Skeletal muscle tissue (tissue), 4 donors: Measurements from ENCODE around the gene DISP2. TPM values are rescaled to one million over a fixed set of nuclear protein-coding genes. Genes with fewer than 3 reads are reported as not detected.

Source experiments
- H3K27ac ChIP-seq: one replicate; pipeline ENCODE4 v1.7.0; 2013; ENCODE audit warnings: mild to moderate bottlenecking, low read depth, low read length, inconsistent platforms
- H3K27me3 ChIP-seq, 3 donors: one replicate each; pipeline ENCODE4 v1.7.0; 2013; ENCODE audit warnings: low read length in 3 of 3; ENCODE audit not compliant: control insufficient read depth in 3 of 3, insufficient read depth in 3 of 3
- H3K36me3 ChIP-seq, 3 donors: one replicate each; pipeline ENCODE4 v1.7.0; 2013; ENCODE audit warnings: low read length in 3 of 3; ENCODE audit not compliant: control insufficient read depth in 3 of 3, insufficient read depth in 3 of 3
- H3K4me1 ChIP-seq, 3 donors: one replicate each; pipeline ENCODE4 v1.7.0; 2013; ENCODE audit warnings: low read length in 3 of 3, mild to moderate bottlenecking in 3 of 3; ENCODE audit not compliant: control insufficient read depth in 3 of 3, insufficient read depth in 3 of 3
- H3K4me3 ChIP-seq, 3 donors: one replicate each; pipeline ENCODE4 v1.7.0; 2013; ENCODE audit warnings: low read length in 3 of 3
- H3K9ac ChIP-seq, 3 donors: one replicate each; pipeline ENCODE4 v1.7.0; 2013; ENCODE audit warnings: low read length in 3 of 3, mild to moderate bottlenecking in 3 of 3, moderate library complexity in 2 of 3, low read depth in 1 of 3
- H3K9me3 ChIP-seq, 3 donors: one replicate each; pipeline ENCODE4 v1.7.0; 2013; ENCODE audit warnings: low read length in 3 of 3; ENCODE audit not compliant: control insufficient read depth in 3 of 3
- total RNA-seq: library from RNA; depleted of rRNA; stranded (reverse); fragments of >200 nt; gene quantifications from one replicate; pipeline ENCODE4 v1.2.3, GENCODE V29; 2014
- donor health status: Osteomylitis.

The DISP2 gene
- total RNA-seq, 1 donor from 2014 or later = under 0.01 TPM

GRCh38 chr15:40316931-40317330, 41.1 kb upstream of the DISP2 start:
- H3K27ac ChIP-seq = no peak overlapping the region
- H3K27me3 ChIP-seq = peaks cover 0 to 5% (median 3%) of the 10 kb centered on the region in 3 donors
- no peaks in the 10 kb centered on the region for H3K36me3 ChIP-seq
- no peak overlapping the region for H3K9ac ChIP-seq
- no peak overlapping the region for H3K4me3 ChIP-seq
- no peaks in the 10 kb centered on the region for H3K9me3 ChIP-seq
- peaks cover 7 to 12% (median 10%) of the 10 kb centered on the region in 3 donors for H3K4me1 ChIP-seq

DNA sequence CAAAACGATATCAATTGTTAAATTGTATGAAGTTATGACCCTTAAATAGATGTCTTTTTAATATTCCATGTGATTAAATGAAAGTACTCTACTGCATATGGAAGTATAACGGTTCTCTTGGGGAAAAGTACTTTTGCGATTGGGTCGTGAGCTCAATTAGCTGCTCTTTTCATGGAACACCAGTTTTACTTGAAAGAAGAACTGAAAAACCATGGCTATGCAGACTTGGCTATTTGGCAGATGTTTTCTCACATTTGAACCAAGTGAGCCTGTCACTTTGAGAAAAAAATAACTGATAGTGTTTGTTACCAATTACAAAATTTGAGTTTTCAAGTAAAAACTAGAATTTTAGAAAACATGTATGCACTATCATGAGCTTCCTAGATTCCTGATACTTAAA, 40.4 kb upstream of the DISP2 start:
- no peak overlapping the region for H3K4me3 ChIP-seq
- peaks cover 7 to 13% (median 12%) of the 10 kb centered on the region in 3 donors for H3K4me1 ChIP-seq
- no peak overlapping the region for H3K27ac ChIP-seq
- H3K27me3 ChIP-seq = peaks cover 0 to 1% (median 0%) of the 10 kb centered on the region in 3 donors
- H3K9me3 ChIP-seq = no peaks in the 10 kb centered on the region
- no peaks in the 10 kb centered on the region for H3K36me3 ChIP-seq
- H3K9ac ChIP-seq = no peak overlapping the region

DNA sequence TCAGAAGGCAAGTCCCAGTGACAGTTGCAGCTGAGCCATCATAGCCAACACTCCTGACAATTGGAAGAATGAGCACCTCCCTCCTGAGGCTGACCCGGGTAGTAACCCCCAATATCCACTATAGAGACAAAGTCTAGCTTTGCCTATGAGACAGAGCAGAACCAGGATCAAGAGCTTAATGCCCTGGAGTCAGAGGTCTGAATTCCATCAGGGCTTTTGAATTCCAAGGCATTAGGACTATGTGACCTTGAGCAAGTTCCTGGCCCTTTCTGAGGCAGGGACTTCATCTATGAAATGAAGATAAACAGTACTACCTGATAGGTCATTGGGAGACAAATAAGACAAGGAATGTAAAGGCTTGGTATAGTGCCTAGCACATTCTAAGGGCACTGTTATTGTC, 37.6 kb upstream of the DISP2 start:
- H3K36me3 ChIP-seq = no peaks in the 10 kb centered on the region
- peaks cover 13 to 15% (median 15%) of the 10 kb centered on the region in 3 donors for H3K4me1 ChIP-seq
- no peak overlapping the region for H3K27ac ChIP-seq
- no peak overlapping the region for H3K9ac ChIP-seq
- H3K9me3 ChIP-seq = no peaks in the 10 kb centered on the region
- no peaks in the 10 kb centered on the region for H3K27me3 ChIP-seq
- H3K4me3 ChIP-seq = no peak overlapping the region

DNA sequence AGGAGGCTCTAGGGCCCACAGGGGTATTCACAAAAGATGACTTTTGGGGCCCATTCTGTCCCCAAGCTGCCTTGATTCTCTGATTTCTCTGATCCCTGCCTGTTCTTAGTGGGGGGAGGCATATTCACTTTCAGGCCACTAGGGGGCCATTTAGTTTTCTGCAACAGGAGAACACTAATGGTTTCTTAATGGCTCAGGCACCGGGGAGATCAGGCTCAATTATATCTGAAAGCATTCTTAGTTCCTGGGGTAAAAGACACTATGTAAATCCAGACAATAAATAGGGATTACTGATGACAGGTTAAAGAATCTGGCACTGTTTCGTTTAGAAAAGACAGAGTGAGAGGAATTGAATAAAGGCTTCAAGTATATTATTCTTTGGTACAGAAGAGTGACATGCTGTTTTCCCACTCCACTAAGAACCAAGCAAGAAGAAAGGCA, 37.1 kb upstream of the DISP2 start:
- Histone ChIP-seq H3K4me3 (no peak overlapping the region), H3K9ac (no peak overlapping the region), H3K9me3 (no peaks in the 10 kb centered on the region), H3K4me1 (peaks cover 18 to 21% (median 21%) of the 10 kb centered on the region in 3 donors), H3K27ac (no peak overlapping the region), H3K36me3 (no peaks in the 10 kb centered on the region), H3K27me3 (no peaks in the 10 kb centered on the region)

- peak overlapping the region in 2 of 3 donors; percentile 47 to 60 for H3K9ac ChIP-seq
- H3K36me3 ChIP-seq = peaks cover 0 to 6% (median 2%) of the 10 kb centered on the region in 3 donors
- H3K4me1 ChIP-seq = peaks cover 20 to 35% (median 29%) of the 10 kb centered on the region in 3 donors
- peak overlapping the region; percentile 70 for H3K27ac ChIP-seq
- H3K9me3 ChIP-seq = no peaks in the 10 kb centered on the region
- H3K4me3 ChIP-seq = peak overlapping the region; percentile 41 to 54 (median 46)
- no peaks in the 10 kb centered on the region for H3K27me3 ChIP-seq
Observed at GRCh38 chr15:40322531-40323238, 35.3 kb upstream of the DISP2 start.

DNA sequence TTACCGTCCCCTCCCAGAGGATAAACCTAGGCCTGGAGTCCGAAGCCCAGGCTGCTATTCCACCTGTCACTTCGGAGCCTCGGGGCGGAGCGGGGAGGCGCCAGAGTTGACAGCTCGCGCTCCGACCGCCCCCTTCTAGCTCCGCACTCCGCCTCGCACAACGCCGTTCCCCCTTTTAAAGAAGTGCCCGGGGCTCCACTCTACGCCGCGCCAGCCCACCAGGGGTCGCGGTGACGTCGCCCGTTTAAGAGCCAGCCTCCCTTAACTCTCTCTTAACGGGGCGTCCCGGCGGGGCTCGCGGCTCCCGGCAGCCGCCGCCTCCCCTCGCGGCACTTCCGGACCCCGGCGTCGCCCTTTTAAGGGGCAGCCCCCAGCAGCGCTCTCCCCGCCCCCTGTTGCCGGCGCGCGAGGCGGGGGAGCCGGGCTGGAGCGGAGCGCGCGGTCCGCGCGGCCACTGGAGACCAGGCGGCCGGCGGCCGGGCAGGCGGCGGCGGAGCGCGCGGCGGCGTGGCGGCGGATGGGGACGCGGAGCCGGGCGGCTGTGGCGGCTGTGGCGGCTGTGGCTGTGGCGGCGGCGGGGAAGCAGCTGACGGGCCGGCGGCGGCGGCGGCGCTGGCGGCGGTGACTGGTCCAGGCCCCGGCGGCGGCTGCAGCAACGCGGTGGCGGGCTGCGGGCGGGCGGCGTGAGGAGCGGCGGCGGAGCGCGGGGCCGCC, 34.6 kb upstream of the DISP2 start, which contains the start of gene INAFM2:
Gene INAFM2 (plus strand): TSS at position 454 of the 714 bp plus-strand sequence. CDS start 364 bp downstream, outside the sequence.
- Histone ChIP-seq H3K27me3 (no peaks in the 10 kb centered on the region), H3K9ac (peak within 1 kb of the TSS; percentile 62 to 80 (median 74)), H3K27ac (peak within 1 kb of the TSS; percentile 70), H3K36me3 (peaks cover 0 to 6% (median 2%) of the 10 kb centered on the region in 3 donors), H3K4me1 (peaks cover 20 to 41% (median 29%) of the 10 kb centered on the region in 3 donors), H3K9me3 (no peaks in the 10 kb centered on the region), H3K4me3 (peak within 1 kb of the TSS; percentile 68 to 81 (median 79))

DNA sequence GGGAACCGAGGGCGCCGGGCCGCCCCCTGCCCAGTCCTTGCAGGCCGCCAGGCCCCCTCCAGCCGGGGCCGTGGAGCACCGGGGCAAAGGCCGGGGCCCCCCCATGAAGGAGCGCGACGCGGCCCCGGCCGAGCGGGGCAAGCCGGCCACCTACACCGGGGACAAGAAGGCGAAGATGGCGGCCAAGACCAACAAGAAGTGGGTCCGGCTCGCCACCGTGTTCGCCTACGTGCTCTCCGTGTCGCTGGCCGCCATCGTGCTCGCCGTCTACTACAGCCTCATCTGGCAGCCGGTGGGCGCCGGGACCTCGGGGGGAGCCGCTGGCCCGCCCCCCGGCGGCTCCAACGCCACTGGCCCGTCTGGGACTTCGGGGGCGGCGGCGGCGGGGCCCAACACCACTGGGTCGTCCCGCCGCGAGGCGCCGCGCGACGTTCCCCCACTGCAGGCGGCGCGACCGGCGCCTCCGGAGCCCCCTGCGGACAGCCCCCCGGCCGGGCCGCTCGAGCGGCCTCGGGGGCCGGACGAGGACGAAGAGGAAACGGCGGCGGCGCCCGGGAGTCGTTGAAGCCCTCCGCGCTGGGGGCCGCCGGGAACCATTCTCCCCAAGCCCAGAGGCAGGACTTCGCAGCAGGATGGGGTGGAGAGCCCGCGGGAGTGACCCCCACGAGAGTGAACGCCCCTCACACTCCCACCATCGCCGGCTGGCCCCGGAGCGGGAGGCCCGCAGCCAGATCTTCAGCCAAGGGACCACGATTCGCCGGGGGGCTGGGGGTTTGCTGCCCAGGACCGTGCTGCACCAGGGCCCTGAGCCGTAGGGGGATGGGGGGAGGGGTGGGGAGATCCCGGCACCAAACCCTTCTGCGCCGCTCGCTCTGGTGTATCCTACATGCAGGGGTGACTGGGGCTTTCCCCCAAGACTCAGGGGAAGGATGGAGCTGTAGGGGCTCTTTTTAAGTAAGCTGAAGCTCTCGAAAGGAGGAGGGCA, 33.8 kb upstream of the DISP2 start:
- H3K27me3 ChIP-seq = no peaks in the 10 kb centered on the region
- no peak overlapping the region for H3K27ac ChIP-seq
- H3K4me1 ChIP-seq = peaks cover 20 to 44% (median 29%) of the 10 kb centered on the region in 3 donors
- H3K4me3 ChIP-seq = peak overlapping the region; percentile 68 to 81 (median 79)
- no peaks in the 10 kb centered on the region for H3K9me3 ChIP-seq
- H3K9ac ChIP-seq = peak overlapping the region; percentile 62 to 80 (median 74)
- H3K36me3 ChIP-seq = peaks cover 0 to 6% (median 2%) of the 10 kb centered on the region in 3 donors

- peak overlapping the region in 2 of 3 donors; percentile 35 to 74 for H3K9ac ChIP-seq
Observed at GRCh38 chr15:40325188-40325587, 32.8 kb upstream of the DISP2 start.

DNA sequence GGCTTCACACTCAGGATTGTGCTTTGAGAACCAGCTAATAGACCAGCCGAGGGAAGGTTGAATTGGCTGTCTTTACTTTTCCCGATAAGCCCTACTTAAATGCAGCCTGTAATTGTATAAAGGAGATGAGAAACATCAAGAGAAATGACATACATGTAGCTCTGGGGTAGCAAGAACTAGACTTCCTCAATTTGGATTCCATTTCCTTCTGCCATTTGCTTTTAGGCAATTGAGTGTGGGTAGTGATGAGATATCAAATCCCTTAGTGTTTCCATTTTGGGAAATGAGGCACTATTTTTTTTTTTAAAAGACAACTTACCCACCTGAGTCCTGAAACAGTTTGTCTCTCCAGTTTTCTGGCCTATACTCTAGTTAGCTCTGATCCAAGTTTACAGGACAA, 32.3 kb upstream of the DISP2 start:
- no peaks in the 10 kb centered on the region for H3K27me3 ChIP-seq
- peak overlapping the region in 1 of 3 donors; percentile 68 for H3K4me3 ChIP-seq
- no peaks in the 10 kb centered on the region for H3K9me3 ChIP-seq
- H3K9ac ChIP-seq = peak overlapping the region in 1 of 3 donors; percentile 18
- peaks cover 22 to 55% (median 34%) of the 10 kb centered on the region in 3 donors for H3K4me1 ChIP-seq
- no peak overlapping the region for H3K27ac ChIP-seq
- H3K36me3 ChIP-seq = peaks cover 0 to 6% (median 2%) of the 10 kb centered on the region in 3 donors

More at GRCh38 chr15:40325188-40325587, 32.8 kb upstream of the DISP2 start:
- Histone ChIP-seq H3K4me1 (peaks cover 21 to 50% (median 29%) of the 10 kb centered on the region in 3 donors), H3K27ac (no peak overlapping the region), H3K4me3 (peak overlapping the region; percentile 68 to 81 (median 79)), H3K36me3 (peaks cover 0 to 6% (median 2%) of the 10 kb centered on the region in 3 donors), H3K9me3 (no peaks in the 10 kb centered on the region), H3K27me3 (no peaks in the 10 kb centered on the region)
